ENCODE results near the gene AJAP1. TPM values are rescaled to one million over a fixed set of nuclear protein-coding genes. Genes with fewer than 3 reads are reported as not detected.
A peak's percentile ranks its signal among the peaks of the same experiment; 100 is the strongest.

AJAP1 gene
- total RNA-seq, 1 donor from 2014 or later = 3.5 TPM

GRCh38 chr1:4658643-4659628 is 4.5 kb downstream of the AJAP1 start:
- no peak overlapping the region for H3K4me3 Mint-ChIP-seq (ENCODE audit: unreplicated experiment)

DNA sequence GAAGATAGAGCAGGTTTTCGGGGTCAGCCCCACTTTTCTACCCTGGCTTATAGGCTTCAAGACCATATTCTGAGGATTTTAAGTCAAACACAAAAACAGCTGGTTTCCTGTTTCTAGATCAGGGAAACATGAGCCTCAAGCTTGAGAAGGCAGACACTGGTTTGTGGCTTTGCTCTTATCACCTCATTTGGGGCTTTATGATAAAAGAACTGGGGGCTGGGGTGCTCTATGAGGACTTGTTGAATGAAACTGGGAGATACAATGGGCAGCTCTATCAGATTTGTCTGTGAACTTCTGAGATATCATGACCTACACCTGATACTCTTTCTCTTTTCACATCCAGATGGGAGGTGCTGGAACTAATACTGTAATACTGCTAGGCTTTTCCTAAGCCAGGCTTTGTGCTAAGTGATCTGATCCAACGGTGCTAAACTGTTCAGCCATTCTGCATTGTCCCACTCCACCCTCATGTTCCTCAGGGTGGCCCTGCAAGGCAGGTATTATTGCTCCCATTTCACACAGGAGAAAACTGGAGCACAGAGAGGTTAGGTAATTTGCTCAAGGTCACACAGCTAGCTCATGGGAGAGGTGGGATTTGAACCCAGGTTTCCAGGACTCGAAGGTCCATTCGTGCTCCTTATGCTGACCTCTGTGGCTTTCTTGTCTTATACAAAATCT is 6.6 kb downstream of the AJAP1 start:
- Mint-ChIP-seq H3K9me3 (ENCODE audit: unreplicated experiment) (peaks cover 14% of the 10 kb centered on the region), H3K4me3 (ENCODE audit: unreplicated experiment) (no peak overlapping the region), H3K4me1 (ENCODE audit: low read depth, unreplicated experiment) (peaks cover 2% of the 10 kb centered on the region), H3K36me3 (ENCODE audit: unreplicated experiment) (no peaks in the 10 kb centered on the region), H3K27me3 (ENCODE audit: unreplicated experiment) (peaks cover 6% of the 10 kb centered on the region), H3K27ac (ENCODE audit: unreplicated experiment) (no peak overlapping the region)
- TF ChIP-seq, protein P1, sequence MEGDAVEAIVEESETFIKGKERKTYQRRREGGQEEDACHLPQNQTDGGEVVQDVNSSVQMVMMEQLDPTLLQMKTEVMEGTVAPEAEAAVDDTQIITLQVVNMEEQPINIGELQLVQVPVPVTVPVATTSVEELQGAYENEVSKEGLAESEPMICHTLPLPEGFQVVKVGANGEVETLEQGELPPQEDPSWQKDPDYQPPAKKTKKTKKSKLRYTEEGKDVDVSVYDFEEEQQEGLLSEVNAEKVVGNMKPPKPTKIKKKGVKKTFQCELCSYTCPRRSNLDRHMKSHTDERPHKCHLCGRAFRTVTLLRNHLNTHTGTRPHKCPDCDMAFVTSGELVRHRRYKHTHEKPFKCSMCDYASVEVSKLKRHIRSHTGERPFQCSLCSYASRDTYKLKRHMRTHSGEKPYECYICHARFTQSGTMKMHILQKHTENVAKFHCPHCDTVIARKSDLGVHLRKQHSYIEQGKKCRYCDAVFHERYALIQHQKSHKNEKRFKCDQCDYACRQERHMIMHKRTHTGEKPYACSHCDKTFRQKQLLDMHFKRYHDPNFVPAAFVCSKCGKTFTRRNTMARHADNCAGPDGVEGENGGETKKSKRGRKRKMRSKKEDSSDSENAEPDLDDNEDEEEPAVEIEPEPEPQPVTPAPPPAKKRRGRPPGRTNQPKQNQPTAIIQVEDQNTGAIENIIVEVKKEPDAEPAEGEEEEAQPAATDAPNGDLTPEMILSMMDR (IDR thresholded peaks at IDR 0.05; ENCODE audit: partially characterized antibody, unreplicated experiment) = no peak
- no peak for DNase-seq

More at GRCh38 chr1:4658643-4659628, 4.5 kb downstream of the AJAP1 start:
- peak; percentile 22 for DNase-seq
- Mint-ChIP-seq H3K4me1 (ENCODE audit: low read depth, unreplicated experiment) (peaks cover 2% of the 10 kb centered on the region), H3K9me3 (ENCODE audit: unreplicated experiment) (peaks cover 12% of the 10 kb centered on the region), H3K27ac (ENCODE audit: unreplicated experiment) (no peak overlapping the region), H3K27me3 (ENCODE audit: unreplicated experiment) (peaks cover 4% of the 10 kb centered on the region), H3K36me3 (ENCODE audit: unreplicated experiment) (no peaks in the 10 kb centered on the region)
- TF ChIP-seq, protein P1 (IDR thresholded peaks at IDR 0.05; ENCODE audit: partially characterized antibody, unreplicated experiment) = no peak

- no peak for DNase-seq
- peaks cover 10% of the 10 kb centered on the region for H3K9me3 Mint-ChIP-seq (ENCODE audit: unreplicated experiment)
- H3K27ac Mint-ChIP-seq (ENCODE audit: unreplicated experiment) = no peak overlapping the region
- H3K36me3 Mint-ChIP-seq (ENCODE audit: unreplicated experiment) = no peaks in the 10 kb centered on the region
- no peak overlapping the region for H3K4me3 Mint-ChIP-seq (ENCODE audit: unreplicated experiment)
- TF ChIP-seq, protein P1 (IDR thresholded peaks at IDR 0.05; ENCODE audit: partially characterized antibody, unreplicated experiment) = no peak
- H3K27me3 Mint-ChIP-seq (ENCODE audit: unreplicated experiment) = peaks cover 6% of the 10 kb centered on the region
- peaks cover 2% of the 10 kb centered on the region for H3K4me1 Mint-ChIP-seq (ENCODE audit: low read depth, unreplicated experiment)
These were observed 7.1 kb downstream of the AJAP1 start for GRCh38 chr1:4661595-4661917.

DNA sequence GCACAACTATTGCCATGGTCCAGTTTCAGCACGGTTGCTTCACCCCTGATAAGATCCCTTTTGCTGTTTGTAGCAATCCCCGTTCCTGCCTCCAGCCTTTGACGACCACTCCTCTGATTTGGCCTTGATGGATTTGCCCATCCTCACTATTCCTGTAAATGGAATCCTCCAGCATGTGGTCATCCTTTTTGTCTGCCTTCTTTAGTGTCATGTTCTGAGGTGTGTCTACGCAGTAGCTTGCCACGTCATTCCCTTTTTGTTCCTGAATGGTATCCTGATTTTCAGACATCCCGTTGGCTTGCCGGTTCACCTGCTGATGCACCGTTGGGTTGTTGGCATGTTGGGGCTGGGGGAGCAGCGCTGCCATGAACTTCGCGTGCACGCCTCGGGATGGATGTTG is 7.8 kb downstream of the AJAP1 start:
- Mint-ChIP-seq H3K4me3 (ENCODE audit: unreplicated experiment) (no peak overlapping the region), H3K27me3 (ENCODE audit: unreplicated experiment) (peaks cover 6% of the 10 kb centered on the region), H3K27ac (ENCODE audit: unreplicated experiment) (no peak overlapping the region), H3K9me3 (ENCODE audit: unreplicated experiment) (peaks cover 5% of the 10 kb centered on the region), H3K4me1 (ENCODE audit: low read depth, unreplicated experiment) (no peaks in the 10 kb centered on the region), H3K36me3 (ENCODE audit: unreplicated experiment) (no peaks in the 10 kb centered on the region)
- no peak for DNase-seq
- TF ChIP-seq, protein P1 (IDR thresholded peaks at IDR 0.05; ENCODE audit: partially characterized antibody, unreplicated experiment) = no peak

DNA sequence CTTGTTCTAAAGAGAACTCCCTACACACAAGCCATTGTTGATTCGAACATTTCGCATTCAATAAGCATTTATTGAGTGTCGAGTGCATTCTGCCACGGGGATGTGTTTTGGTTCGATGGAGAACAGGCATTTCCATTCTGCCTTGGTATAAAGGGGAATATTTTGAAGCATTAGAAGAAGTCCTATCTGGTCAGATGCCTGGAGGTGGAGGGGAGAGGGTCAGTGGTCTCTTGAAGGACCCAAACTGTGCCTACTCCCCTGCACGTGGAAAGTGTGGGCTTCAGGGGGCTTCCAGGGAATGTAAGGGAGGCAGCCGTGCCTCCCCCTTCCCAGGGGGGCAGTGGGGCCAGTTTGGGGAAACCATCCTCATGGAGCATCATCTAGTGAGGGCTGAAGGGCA is 8.3 kb downstream of the AJAP1 start:
- no peak overlapping the region for H3K4me3 Mint-ChIP-seq (ENCODE audit: unreplicated experiment)
- peaks cover 3% of the 10 kb centered on the region for H3K9me3 Mint-ChIP-seq (ENCODE audit: unreplicated experiment)
- DNase-seq = no peak
- TF ChIP-seq, protein P1 (IDR thresholded peaks at IDR 0.05; ENCODE audit: partially characterized antibody, unreplicated experiment) = no peak
- H3K36me3 Mint-ChIP-seq (ENCODE audit: unreplicated experiment) = no peaks in the 10 kb centered on the region
- H3K4me1 Mint-ChIP-seq (ENCODE audit: low read depth, unreplicated experiment) = no peaks in the 10 kb centered on the region
- no peak overlapping the region for H3K27ac Mint-ChIP-seq (ENCODE audit: unreplicated experiment)
- peaks cover 6% of the 10 kb centered on the region for H3K27me3 Mint-ChIP-seq (ENCODE audit: unreplicated experiment)

Data from glutamatergic neuron (in vitro differentiated cells).